ENCODE measurements around the gene IL1B. TPM values are rescaled to one million over a fixed set of nuclear protein-coding genes. Genes with fewer than 3 reads are reported as not detected.
"Not testable (repeated sequence)": the region's sequence is repeated elsewhere in the genome, so short reads cannot be mapped to it uniquely, and the experiment has no call there.

Gene IL1B
- total RNA-seq, 1 donor from 2014 or later: not detected

DNA sequence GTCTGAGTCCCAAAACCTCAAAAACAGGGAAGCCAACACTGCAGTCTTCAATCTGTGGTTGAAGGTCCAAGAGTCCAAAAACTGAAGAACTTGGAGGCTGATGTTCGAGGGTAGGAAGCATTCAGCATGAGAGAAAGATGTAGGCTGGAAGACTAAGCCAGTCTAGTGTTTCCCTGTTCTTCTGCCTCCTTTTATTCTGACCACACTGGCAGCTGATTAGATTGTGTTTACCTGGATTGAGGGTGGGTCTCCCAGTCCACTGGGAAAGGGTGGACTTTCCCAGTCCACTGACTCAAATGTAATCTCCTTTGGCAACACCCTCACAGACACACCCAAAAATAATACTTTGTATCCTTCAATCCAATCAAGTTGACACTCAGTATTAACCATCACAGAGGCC is 27.5 kb upstream of the IL1B start:
- no peak for ATAC-seq

DNA sequence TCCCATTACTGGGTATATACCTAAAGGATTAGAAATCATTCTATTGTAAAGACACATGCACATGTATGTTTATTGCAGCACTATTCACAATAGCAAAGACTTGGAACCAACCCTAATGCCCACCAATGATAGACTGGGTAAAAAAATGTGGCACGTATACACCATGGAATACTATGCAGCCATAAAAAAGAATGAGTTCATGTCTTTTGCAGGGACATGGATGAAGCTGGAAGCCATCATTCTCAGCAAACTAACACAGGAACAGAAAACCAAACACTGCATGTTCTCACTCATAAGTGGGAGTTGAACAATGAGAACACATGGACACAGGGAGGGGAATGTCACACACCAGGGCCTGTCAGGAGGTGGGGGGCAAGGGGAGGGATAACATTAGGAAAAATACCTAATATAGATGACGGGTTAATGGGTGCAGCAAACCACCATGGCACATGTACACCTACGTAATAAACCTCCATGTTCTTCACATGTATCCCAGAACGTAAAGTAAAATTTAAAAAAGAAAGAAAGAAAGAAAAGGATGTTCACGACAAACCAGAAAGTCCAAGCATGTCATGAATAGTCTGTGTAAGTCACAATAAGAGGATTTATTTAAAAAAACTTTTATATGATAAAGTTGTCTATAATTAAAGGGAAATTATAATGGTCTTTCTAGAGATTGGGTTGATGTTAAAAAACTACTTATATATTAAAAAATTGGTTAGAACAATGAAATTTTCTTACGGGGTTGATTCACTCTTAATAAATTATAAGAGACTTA is 23.0 kb upstream of the IL1B start:
- DNase-seq (ENCODE audit: missing footprints); intact Hi-C loops (cut with DNase I); ATAC-seq: not testable (repeated sequence)

More for the DNA sequence above, 27.5 kb upstream of the IL1B start:
- DNase-seq (ENCODE audit: missing footprints): no peak
- intact Hi-C loops (cut with DNase I): no loop called here

DNA sequence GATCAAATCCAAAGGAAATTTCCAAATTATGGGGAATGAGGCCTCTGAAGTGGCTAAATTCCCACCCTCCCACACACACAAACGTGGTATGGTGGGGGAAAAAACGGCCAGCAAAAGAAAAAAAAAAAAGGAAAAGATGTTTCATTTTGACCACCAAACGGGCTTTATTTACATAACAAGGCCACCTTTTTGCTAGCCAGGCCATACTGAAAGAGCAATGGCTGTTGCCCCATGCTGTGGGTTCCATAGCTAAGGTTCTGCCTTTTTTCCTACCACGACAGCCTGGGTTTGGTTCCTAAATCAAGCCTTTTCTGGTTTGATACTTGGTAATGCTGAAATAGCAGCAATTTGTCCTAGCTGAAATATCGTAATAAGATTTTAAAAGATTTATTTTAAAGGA is 14.0 kb upstream of the IL1B start:
- no peak for DNase-seq (ENCODE audit: missing footprints)
- no peak for ATAC-seq
- intact Hi-C loops (cut with DNase I): no loop called here

DNA sequence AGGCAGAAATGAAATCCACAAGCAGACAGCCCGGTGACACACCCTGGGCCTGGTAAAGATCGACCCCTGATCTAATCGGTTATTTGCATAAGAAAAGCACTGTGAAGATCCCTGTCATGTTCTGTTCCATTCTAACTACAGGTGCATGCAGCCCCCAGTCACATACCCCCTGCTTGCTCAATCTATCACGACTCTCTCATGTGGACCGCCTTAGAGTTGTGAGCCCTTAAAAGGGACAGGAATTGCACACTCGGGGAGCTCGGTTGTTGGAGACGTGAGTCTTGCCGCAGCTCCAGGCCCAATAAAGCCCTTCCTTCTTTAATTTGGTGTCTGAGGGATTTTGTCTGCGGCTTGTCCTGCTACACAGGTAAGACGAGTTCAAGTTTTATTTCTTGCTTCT is 13.4 kb upstream of the IL1B start:
- intact Hi-C loops (cut with DNase I): no loop called here
- DNase-seq (ENCODE audit: missing footprints) (no peak), ATAC-seq (no peak)

DNA sequence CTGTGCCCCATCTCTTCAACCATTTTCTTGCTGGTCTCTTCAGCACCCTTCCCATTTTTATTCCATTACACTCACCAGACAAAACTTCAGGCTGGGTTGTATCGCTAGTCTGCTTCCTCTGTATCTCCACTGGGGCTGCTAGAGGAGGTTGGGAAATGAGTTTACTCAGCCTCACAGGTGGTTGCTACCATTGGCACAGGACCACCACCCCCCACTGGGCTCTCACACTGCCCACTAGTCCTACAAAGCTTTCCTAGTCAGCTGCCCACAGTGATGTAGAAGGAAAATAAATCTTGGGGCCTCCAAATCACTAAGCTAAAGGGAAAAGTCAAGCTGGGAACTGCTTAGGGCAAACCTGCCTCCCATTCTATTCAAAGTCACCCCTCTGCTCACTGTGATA is 12.3 kb upstream of the IL1B start:
- ATAC-seq (no peak), DNase-seq (ENCODE audit: missing footprints) (no peak)
- intact Hi-C loops (cut with DNase I): no loop called here

DNA sequence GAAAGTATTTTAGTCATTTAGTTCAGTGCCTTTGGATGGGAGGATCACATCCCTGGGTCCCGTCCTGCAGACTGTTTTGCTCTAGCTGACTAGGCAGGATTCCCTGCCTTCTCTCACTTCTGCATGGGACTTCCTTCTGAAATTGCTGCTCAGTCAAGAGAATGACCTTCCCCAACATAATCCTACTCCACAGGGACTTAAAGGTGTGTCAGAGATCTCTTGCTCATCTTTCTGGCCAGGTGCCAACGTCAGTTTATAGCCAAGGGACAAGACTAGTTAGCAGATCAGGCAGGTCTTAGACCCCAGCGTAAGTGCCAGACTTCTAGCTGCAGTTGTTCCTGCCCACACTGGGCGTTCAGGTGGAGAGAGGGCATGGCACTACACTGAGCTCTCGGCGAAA is 9.5 kb upstream of the IL1B start:
- intact Hi-C loops (cut with DNase I): no loop called here

DNA sequence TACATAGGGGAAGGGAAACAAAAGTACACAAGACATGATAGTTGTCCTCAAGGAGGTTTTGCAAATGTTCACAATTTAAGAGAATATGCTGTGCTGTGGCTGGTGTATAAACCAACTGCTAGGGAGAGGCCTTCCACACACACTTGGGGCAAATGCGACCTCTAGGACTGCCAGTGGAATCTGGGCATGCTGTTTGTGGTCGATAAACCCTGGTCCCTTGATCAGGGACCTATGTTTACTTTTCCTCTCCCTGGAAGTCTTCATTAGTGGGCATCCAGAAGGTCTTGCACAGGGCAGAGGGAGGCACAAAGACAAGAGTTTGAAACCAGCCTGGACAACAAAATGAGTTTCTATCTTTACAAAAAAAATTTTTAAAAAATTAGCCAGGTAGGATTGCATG is 7.3 kb upstream of the IL1B start:
- intact Hi-C loops (cut with DNase I): no loop called here
- no peak for DNase-seq (ENCODE audit: missing footprints)
- no peak for ATAC-seq

More for the DNA sequence above, 9.5 kb upstream of the IL1B start:
- no peak for DNase-seq (ENCODE audit: missing footprints)
- ATAC-seq: no peak

DNA sequence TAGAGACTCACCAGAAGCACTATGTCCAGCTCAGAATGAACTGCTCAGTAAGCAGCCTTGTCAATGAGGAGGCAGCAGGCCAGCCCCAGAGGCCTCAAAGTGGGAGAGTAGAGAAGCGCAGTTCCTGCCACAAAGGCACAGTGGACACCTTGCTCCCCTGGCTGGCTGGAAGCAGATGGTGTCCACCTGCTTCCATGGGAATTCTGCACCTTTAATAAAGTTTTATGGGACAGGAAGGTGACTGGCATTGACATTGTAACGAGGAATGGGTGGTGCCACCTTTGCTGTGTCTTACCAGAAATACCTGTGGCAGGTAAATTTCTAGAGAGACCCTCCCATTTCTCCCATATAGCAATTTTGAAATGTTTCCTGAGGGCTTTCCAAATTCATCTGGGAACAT is 6.7 kb upstream of the IL1B start:
- DNase-seq (ENCODE audit: missing footprints) (no peak), ATAC-seq (no peak)
- intact Hi-C loops (cut with DNase I): no loop called here

DNA sequence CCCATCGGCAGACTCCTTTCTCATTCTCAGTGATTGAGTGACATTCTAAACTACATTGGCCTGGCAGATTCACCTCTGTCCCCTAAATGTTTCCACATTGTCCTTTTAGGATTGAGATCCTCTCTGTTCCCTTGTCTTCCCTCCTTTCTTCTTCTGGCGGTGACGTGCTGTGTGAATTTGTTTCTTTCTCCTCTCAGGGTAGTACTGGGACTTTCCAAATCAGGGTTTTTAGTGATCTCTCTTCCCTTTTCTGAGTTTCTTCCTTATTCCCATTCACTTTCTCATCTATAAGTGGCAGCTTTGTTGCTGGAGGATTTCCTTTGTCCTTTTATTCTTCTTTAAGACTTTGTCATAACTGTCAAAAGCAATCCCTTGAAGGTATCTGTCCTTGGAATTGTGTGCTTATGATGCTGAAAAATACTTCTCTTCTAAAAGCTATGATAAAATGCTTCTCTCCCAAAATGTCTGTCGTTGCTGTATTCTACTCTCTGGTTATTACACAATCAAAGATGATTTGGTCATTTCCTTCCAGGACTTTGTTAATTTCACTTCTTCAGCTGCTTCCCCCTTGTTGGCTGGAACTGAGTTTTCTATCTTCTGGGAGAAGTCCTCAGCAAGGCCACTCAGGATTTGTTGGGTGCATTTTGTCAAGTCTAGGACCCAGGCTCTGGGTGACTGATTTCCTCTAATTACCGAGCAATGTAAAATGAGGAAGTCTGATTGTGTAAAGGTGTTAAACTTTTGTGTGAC is 4.9 kb upstream of the IL1B start:
- intact Hi-C loops (cut with DNase I): no loop called here
- peak; percentile 25 for ATAC-seq
- DNase-seq (ENCODE audit: missing footprints): no peak

DNA sequence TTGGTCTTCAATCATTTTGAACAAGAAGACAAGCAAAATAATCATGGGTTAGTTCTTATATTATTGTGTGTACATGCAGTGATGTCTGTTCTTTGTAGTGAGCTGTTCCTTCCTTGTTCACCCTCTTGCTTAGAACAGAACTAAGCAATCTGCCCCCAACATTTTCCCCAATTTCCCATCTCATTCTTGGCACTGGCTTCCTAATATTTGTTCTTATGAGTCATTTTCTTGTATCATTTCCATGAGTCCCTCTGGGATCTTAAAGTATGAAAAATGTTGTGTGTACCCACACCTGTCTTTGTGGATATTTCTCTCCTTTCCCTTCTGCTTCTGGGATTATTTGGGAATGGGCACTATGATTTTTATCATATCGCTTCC is 3.5 kb upstream of the IL1B start:
- intact Hi-C loops (cut with DNase I): no loop called here
- ATAC-seq: no peak
- DNase-seq (ENCODE audit: missing footprints): no peak

DNA sequence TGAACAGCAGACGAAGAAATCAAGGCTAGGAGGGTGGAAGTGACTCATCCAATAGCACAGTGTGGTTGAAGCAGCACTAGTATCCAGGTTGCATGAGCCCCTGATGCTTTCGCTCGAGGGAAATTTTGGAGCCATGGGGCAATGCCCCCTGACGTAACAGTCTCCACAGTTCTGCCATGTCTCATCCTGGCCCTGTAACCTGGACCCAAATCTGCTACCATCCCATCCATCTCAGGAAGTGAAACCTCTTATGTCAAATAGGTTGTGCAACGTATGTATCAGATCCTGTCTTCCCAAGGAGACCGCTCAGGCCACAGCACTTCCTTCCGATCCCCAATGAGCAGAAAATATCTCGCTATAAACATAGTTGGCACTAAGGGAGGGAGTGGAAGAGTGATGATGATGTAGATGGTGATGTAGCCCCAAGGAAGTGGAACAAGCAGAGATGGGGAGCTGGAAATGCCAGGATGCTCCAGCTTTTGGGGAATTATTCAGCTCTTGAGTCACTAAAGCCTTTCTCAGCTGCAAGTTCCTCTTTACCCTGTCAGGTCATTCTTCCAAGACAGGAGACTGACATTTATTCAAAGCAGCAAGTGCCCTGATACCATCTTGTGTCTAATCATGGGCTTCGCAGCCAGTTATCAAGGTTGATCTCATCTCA is 3.0 kb upstream of the IL1B start:
- ATAC-seq: peak; percentile 51
- intact Hi-C loops (cut with DNase I): no loop called here
- no peak for DNase-seq (ENCODE audit: missing footprints)

DNA sequence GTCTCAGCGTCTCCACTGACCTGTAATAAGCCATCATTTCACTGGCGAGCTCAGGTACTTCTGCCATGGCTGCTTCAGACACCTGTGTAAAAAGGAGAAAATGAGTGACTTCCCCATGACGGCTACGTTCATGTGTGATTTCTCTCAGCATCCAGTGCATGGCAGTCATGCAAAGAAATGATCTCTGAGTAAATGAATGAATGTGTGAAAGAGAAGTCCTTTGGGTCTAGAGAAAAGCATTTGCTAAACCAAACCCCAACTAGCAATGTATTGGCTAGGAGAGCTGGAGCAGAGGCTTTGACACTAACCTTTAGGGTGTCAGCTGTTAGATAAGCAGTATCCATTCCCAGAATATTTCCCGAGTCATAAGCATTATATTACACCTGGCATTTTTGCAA is 417 bp downstream of the IL1B start:
- intact Hi-C loops (cut with DNase I): no loop called here
- DNase-seq (ENCODE audit: missing footprints): no peak
- no peak for ATAC-seq

DNA sequence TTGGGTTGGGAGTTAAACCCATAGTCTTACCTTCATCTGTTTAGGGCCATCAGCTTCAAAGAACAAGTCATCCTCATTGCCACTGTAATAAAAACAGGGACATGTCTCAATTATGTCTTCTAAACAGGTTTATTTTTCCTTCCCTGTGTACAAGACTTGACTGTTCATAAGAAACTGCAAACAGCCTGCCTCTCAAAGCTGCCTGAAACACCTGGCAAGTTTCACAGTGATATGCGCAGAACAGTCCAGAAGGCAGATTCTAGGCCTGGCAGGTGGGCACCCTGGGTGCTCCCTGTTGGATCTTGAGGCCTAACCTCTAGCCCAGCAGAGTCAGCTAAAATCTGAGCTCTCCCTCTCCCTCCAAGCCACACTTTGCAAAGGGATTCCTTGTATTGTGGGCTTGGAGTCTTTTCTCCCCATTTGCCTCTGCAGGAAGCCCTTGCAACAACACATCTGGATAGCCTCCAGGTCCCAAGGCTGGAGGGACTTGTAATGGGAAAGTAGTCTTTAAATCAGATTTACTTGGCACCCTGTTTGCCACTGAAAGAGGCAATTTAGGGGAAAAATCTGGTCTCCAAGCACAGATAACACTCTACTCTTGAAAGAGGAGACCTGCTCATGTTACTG is 930 bp downstream of the IL1B start:
- no peak for DNase-seq (ENCODE audit: missing footprints)
- intact Hi-C loops (cut with DNase I): no loop called here
- no peak for ATAC-seq

DNA sequence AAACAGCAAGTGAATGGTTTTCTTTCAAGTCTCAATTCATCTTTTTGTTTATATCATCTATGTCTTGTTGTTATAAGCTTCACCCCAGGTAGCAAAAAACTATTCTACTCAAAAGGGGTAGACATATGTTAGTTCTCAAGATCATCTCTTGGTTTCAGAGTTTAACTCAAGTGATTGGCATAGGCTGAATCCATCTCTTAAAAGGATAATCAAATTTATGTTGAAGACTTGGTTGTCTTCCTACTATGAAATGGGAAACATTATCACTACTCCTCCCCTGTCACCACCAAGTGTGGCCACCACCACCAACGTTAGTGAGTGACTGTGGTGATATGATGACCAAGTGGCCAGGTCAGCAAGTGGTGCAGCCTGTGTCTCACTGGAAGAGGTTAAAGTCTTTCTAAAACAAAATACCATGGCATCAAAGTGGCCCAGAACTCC is 1.5 kb downstream of the IL1B start:
- DNase-seq (ENCODE audit: missing footprints): no peak
- no peak for ATAC-seq
- intact Hi-C loops (cut with DNase I): no loop called here

DNA sequence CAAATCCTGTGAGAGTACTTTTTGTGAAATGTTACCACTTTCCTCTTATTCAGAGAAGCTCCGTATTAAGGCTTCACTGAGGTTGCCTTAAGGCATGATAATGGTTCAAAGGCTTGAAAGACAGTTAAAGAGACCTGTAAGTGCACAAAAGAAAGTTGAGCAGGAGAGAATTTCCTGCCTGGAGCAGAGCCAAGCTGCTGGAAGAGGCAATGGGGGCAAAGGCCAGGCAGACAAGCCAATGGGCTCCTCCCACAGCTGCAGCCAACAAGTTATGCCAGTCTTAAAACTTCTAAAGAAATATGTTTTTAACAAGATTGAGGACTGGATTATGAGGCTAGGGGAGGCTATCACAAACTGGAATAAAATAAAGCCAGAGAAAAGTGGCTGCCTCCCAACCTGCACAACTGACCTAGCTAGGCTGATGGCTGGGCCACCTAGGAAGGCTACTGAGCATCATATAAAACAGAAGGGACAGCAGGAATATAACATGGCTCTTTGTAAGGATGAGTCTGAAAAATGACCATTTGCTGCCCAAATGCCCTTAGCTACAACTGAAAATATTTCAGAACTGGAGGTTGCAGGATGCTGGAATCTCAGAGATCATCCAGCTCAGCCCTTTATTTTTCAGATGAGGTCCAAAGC is 2.1 kb downstream of the IL1B start:
- intact Hi-C loops (cut with DNase I): no loop called here
- DNase-seq (ENCODE audit: missing footprints): no peak
- no peak for ATAC-seq

DNA sequence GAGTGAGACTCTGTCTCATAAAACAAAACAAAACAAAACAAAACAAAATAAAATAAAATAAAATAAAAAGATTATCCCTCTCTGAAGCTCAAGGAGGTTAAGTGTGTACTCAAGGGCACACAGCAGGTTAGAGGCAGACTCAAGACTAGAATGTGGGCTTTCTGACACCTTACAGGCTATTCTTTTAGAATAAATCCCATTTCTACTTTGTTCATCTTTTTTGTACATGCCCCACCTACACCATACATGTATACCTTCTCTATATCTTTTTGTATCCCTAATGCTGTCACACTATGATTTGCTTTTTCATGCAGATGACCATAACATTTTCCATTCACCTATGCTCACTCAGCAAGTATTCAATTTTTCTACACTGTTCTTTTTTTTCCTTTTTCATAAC is 2.6 kb downstream of the IL1B start:
- no peak for ATAC-seq
- intact Hi-C loops (cut with DNase I): no loop called here
- no peak for DNase-seq (ENCODE audit: missing footprints)

DNA sequence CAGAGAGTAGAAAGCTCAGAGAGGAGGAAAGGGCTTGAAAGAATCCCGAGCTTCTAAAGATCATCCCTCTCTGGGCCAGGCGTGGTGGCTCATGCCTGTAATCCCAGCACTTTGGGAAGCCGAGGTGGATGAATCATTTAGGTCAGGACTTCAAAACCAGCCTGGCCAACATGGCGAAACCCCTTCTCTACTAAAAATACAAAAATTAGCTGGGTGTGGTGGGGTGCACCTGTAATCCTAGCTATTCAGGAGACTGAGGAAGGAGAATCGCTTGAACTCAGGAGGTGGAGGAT is 3.0 kb downstream of the IL1B start:
- DNase-seq (ENCODE audit: missing footprints); intact Hi-C loops (cut with DNase I); ATAC-seq: not testable (repeated sequence)

DNA sequence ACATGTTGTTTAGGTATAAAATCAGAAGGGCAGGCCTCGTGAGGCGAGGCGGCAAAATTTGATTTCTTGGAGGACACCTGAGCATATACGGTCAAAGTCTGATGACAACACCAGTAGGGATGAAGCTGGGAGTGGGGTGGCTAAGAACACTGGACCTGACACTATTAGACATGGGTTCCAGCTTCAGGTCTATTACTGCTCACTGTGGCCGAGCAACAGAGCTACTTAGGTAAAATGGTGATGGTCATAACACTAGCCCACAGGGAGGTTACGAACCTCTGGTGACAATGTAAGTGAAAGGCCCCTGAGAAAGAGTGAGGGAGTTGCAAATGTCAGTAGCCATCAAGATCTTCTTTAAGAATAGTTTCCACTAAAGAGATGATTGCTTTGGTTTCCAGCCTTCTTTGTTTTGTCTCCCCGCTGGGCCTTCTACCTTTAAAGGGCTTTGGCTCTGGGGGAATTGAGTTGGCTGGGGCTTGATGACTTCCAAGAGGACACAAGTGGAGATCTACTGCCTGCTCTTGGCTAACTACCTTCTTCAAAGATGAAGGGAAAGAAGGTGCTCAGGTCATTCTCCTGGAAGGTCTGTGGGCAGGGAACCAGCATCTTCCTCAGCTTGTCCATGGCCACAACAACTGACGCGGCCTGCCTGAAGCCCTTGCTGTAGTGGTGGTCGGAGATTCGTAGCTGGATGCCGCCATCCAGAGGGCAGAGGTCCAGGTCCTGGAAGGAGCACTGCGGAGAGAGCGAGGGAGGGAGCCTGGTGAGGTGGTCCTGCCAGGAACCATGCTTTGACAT is 3.5 kb downstream of the IL1B start:
- intact Hi-C loops (cut with DNase I): no loop called here
- DNase-seq (ENCODE audit: missing footprints) (no peak), ATAC-seq (no peak)

Data from Right ventricle myocardium inferior (tissue), 1 donor.